Activated CD4-positive, alpha-beta T cell treated with anti-CD3 and anti-CD28 coated beads, Interleukin-2, amount 10 ng/mL, durations not matched to agents 7 days and 5 days (primary cell): ENCODE results near the gene ADGRV1. TPM values are rescaled to one million over a fixed set of nuclear protein-coding genes. Genes with fewer than 3 reads are reported as not detected.
A peak's percentile ranks its signal among the peaks of the same experiment; 100 is the strongest.
"Not testable (repeated sequence)": the region's sequence is repeated elsewhere in the genome, so short reads cannot be mapped to it uniquely, and the experiment has no call there.

ENCODE experiments used
- CTCF ChIA-PET: fragments of 350-600 bp; sonication (Branson Sonifier 250); formaldehyde crosslinking; loops from one replicate; lab custom pipeline; 2021; ENCODE audit warnings: antibody characterized with exemption; lab: Charles Lee
- POLR2A ChIA-PET: fragments of 350-600 bp; sonication (Branson Sonifier 250); formaldehyde crosslinking; loops from one replicate; lab custom pipeline; 2021; ENCODE audit warnings: antibody characterized with exemption; lab: Charles Lee
- DNase-seq: peaks from one replicate; pipeline ENCODE4 v3.0.0-alpha.2; 2020
- H3K27ac Mint-ChIP-seq: one replicate; pipeline ENCODE4 v1.8.0; 2021; ENCODE audit warnings: mild to moderate bottlenecking, moderate library complexity, mixed read lengths
- H3K27me3 Mint-ChIP-seq: one replicate; pipeline ENCODE4 v1.8.0; 2021; ENCODE audit warnings: mixed read lengths
- H3K36me3 Mint-ChIP-seq: one replicate; pipeline ENCODE4 v1.8.0; 2021; ENCODE audit warnings: low read depth, mixed read lengths
- H3K4me1 Mint-ChIP-seq: one replicate; pipeline ENCODE4 v1.8.0; 2021; ENCODE audit warnings: mixed read lengths
- H3K4me3 Mint-ChIP-seq: one replicate; pipeline ENCODE4 v1.8.0; 2021; ENCODE audit warnings: mild to moderate bottlenecking, moderate library complexity, mixed read lengths
- H3K9me3 Mint-ChIP-seq: one replicate; pipeline ENCODE4 v1.8.0; 2021; ENCODE audit warnings: mixed read lengths
- total RNA-seq, 2 experiments: library from RNA; stranded (reverse); gene quantifications; one replicate each; pipeline ENCODE4 v1.2.3, GENCODE V29; 2021

Gene ADGRV1
- total RNA-seq, 2 experiments from 2014 or later: not detected

DNA sequence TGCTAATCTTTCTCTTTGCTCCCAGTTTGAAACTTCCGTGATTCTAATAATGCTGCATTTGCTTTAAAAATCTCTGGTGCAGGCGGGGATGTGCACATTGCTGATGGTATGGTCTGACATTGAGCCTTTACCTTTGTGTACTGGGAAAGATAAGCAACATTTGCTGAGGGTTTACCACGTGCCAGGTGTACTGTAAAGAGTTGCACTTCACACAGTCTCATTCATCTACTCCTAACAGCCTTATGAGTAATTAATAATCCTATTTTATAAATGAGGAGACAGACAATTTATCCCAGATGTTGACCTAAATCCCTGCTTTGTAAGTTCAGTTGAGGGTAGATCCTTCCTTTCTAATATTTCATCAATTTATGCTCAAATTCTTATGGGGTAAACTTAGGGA lies 726 bp upstream of the ADGRV1 start:
- ChIA-PET POLR2A (no interaction called here), CTCF (no interaction called here)
- no peak for DNase-seq
- Mint-ChIP-seq H3K27ac (no peak overlapping the region), H3K9me3 (no peaks in the 10 kb centered on the region), H3K27me3 (peaks cover 68% of the 10 kb centered on the region), H3K4me3 (peak overlapping the region; percentile 23), H3K4me1 (peaks cover 8% of the 10 kb centered on the region), H3K36me3 (no peaks in the 10 kb centered on the region)

DNA sequence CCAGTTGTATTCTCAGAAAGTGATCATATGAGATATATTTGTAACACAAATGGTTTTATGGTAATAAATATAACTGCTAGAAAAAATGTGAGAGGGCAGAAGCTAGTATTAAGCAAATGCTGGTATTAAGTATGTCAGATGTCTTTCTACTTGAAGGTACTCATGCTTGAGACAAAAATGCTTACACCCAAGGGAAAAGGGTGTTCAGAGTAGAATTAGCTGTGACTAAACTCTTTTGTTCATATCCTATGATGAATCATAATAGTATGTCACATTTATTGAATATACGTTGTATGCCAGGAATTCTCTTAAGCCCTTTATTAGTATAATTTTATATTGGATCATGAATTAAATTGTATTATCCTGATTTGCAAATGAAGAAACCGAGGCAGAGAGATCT lies 2.2 kb downstream of the ADGRV1 start:
- peaks cover 8% of the 10 kb centered on the region for H3K4me1 Mint-ChIP-seq
- H3K9me3 Mint-ChIP-seq: no peaks in the 10 kb centered on the region
- no peak overlapping the region for H3K4me3 Mint-ChIP-seq
- H3K36me3 Mint-ChIP-seq: no peaks in the 10 kb centered on the region
- no peak overlapping the region for H3K27ac Mint-ChIP-seq
- DNase-seq: no peak
- POLR2A ChIA-PET: no interaction called here
- CTCF ChIA-PET: no interaction called here
- peaks cover 60% of the 10 kb centered on the region for H3K27me3 Mint-ChIP-seq

DNA sequence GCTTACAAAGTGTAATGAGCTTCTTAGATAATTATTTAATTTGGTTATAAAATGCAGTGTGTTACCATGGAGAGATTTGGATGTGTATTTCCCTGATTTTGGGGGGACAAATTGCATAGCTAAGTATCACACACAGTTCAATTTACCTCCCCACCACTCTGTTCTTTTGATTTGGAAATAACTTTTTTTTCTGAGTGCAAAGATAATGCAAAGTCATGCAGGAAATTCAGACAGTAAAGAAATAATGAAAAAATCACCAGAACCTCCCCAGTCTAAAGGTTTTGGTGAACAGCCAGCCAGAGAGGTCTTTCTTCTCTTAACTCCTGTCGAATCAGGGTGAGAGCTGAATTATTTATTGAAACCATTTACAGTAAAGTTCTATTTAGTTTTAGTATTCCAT lies 3.2 kb downstream of the ADGRV1 start:
- Mint-ChIP-seq H3K4me3 (no peak overlapping the region), H3K9me3 (no peaks in the 10 kb centered on the region), H3K4me1 (peaks cover 8% of the 10 kb centered on the region), H3K36me3 (no peaks in the 10 kb centered on the region), H3K27me3 (peaks cover 50% of the 10 kb centered on the region), H3K27ac (no peak overlapping the region)
- ChIA-PET CTCF (no interaction called here), POLR2A (no interaction called here)
- DNase-seq: no peak

DNA sequence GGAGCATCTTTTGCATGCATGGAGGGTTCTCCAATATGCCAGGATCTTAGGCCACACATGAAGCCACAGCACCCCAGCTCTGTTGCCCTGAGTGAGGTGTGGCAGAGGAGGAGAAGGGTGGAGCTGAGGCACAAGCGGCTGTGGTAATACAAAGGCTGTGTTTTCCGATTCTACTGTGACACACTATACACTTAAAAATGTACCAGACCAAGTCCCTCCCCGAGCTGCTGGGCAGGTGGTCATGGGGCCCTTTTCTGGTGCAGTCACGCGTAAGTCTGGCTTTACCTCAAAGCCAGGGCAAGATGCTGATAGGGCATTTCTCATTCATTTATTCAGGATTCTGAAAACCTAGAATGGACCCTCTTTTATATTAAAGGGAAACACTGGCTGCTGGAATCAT lies 3.7 kb downstream of the ADGRV1 start:
- POLR2A ChIA-PET: no interaction called here
- no peaks in the 10 kb centered on the region for H3K36me3 Mint-ChIP-seq
- H3K4me3 Mint-ChIP-seq: no peak overlapping the region
- DNase-seq: no peak
- H3K4me1 Mint-ChIP-seq: peaks cover 8% of the 10 kb centered on the region
- CTCF ChIA-PET: no interaction called here
- H3K27me3 Mint-ChIP-seq: peaks cover 44% of the 10 kb centered on the region
- H3K9me3 Mint-ChIP-seq: no peaks in the 10 kb centered on the region
- H3K27ac Mint-ChIP-seq: no peak overlapping the region

DNA sequence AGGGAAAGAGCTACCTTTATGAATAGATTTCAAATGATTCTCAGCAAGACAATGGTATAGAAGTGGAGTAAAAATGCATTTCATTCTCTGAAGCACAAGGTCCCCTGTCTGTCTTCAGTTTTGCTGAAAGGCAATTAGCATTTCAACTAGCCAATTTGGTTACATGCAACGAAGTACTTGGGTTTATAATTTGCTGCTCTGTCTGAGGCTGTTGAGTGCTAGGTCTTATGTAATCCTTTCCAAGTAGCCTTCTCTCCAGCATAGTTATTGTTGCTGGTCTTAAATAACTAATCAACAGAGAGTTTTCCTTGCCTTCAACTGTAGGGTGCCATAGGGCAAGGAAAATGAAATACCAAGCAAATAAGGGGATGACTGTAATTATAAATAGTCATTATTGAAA lies 4.5 kb downstream of the ADGRV1 start:
- no peaks in the 10 kb centered on the region for H3K9me3 Mint-ChIP-seq
- no peak for DNase-seq
- H3K27me3 Mint-ChIP-seq: peaks cover 39% of the 10 kb centered on the region
- no peak overlapping the region for H3K4me3 Mint-ChIP-seq
- H3K4me1 Mint-ChIP-seq: peaks cover 6% of the 10 kb centered on the region
- H3K36me3 Mint-ChIP-seq: no peaks in the 10 kb centered on the region
- H3K27ac Mint-ChIP-seq: no peak overlapping the region
- ChIA-PET POLR2A (no interaction called here), CTCF (no interaction called here)

DNA sequence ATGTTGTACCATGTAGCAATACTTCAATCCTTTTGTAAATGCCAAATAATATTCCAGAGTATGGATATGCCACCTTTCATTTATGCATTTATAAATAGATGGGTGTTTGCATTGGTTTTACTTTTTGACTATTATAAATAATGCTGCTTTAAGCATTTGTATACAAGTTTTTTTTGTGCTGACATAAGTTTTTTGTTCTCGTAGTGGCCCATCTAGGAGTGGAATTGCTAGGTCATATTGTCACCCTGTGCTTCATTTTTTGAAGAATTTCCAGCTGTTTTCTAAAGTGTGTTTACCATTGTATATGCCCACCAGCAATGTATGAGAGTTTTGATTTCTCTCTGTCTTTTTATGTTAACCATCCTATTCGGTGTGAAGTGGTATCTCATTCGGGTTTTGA lies 6.9 kb downstream of the ADGRV1 start:
- Mint-ChIP-seq H3K9me3 (no peaks in the 10 kb centered on the region), H3K27me3 (peaks cover 30% of the 10 kb centered on the region), H3K36me3 (no peaks in the 10 kb centered on the region), H3K27ac (no peak overlapping the region), H3K4me3 (no peak overlapping the region), H3K4me1 (no peaks in the 10 kb centered on the region)
- DNase-seq: no peak
- ChIA-PET POLR2A (no interaction called here), CTCF (interaction anchor here (0.6 kb wide), 1 partner anchor 315 kb away, joined by 3 read pairs; no protein-coding TSS in a partner anchor)

DNA sequence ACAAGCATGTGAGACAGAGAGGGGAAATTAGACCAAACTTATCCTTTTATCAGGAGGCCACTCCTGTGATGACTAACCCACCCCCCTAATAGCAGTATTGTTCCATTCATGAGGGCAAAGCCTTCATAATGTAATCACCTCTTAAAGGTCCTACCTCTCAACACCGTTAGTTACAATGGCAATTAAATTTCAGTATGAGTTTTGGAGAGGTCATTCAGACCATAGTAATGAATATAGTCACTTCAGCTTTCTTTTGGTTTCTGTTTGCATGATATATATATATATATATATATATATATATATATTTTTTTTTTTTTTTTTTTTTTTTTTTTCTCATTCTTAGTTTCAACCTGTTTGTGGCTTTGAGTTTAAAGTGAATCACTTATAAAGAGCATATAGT lies 10.5 kb downstream of the ADGRV1 start:
- H3K4me1 Mint-ChIP-seq: no peaks in the 10 kb centered on the region
- CTCF ChIA-PET: no interaction called here
- no peak overlapping the region for H3K4me3 Mint-ChIP-seq
- no peaks in the 10 kb centered on the region for H3K36me3 Mint-ChIP-seq
- POLR2A ChIA-PET: no interaction called here
- H3K27me3 Mint-ChIP-seq: peaks cover 28% of the 10 kb centered on the region
- no peak overlapping the region for H3K27ac Mint-ChIP-seq
- no peak for DNase-seq
- no peaks in the 10 kb centered on the region for H3K9me3 Mint-ChIP-seq

DNA sequence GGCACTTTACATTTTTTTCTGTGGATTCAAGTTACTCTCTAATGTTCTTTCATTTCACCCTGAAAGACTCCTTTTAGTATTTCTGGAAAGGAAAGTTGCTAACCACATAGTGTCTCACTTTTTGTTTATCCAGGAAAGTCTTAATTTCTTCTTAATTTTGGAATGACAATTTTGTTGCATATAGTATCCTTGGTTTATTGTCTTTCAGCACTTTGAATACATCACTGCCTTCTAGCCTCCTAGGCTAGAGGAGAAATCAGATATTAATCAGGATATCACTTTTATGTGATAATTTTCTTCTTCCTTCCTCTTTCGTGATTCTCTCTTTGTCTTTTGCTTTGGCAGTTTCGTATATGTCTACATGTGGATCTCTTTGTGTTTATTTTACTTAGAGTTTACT lies 11.4 kb downstream of the ADGRV1 start:
- DNase-seq: no peak
- ChIA-PET POLR2A (no interaction called here), CTCF (no interaction called here)
- Mint-ChIP-seq H3K36me3 (no peaks in the 10 kb centered on the region), H3K9me3 (no peaks in the 10 kb centered on the region), H3K4me1 (no peaks in the 10 kb centered on the region), H3K4me3 (no peak overlapping the region), H3K27ac (no peak overlapping the region), H3K27me3 (peaks cover 31% of the 10 kb centered on the region)

DNA sequence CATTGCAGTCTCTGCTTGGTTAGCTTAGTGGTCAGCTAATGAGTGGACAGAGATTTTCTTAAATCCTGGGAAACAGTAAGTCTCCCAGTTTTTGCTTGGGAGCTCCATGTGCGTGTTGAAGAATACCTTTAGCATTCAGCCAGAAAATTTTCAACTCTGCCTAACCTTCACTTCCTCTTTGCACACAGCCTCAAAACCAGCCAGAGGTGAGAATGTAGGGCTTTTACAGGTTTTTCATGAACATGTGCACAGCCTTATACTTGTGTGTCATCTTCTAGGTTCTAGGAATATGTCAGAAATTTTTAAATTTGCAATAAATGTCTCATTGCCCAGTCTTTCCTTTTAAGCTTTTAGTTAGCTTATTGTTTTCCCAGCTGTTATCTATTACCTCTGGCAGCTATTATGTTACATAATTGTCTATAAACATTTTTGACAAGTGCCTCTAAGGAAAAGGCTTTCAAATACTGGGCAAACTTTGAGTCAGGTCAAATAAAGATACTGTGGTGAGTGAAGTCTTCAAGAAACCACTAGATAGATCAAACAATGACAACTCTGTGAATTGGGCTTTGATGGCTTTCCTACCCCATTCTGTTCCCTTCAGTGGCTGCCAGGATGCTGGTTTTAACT lies 12.7 kb downstream of the ADGRV1 start:
- POLR2A ChIA-PET: no interaction called here
- H3K9me3 Mint-ChIP-seq: no peaks in the 10 kb centered on the region
- CTCF ChIA-PET: interaction anchor here (1.0 kb wide), 1 partner anchor 12 kb away, joined by 3 read pairs; no protein-coding TSS in a partner anchor

DNA sequence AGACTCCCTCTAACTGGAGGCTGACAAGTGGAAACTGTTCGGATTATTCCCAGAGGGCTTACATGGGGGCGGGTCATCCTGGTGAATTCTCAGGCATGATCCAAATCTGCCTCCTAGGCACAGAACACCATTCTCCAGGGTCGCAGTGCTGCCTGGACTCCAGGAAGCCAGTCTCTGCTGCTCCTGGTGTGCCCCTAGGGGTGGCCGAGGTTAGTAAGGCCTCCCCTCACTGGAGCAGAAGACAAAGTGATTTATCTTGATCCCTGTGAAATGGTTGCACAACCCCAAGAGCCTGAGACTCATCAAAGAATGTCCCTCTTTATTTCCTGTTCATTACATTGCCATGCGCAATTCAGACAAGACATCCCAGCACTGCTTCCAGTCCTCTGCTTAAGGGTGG lies 17.1 kb downstream of the ADGRV1 start:
- Mint-ChIP-seq H3K27me3 (peaks cover 16% of the 10 kb centered on the region), H3K36me3 (no peaks in the 10 kb centered on the region), H3K4me3 (no peak overlapping the region), H3K27ac (no peak overlapping the region), H3K9me3 (no peaks in the 10 kb centered on the region), H3K4me1 (no peaks in the 10 kb centered on the region)
- DNase-seq: no peak
- CTCF ChIA-PET: no interaction called here
- POLR2A ChIA-PET: no interaction called here

More for the DNA sequence above, 12.7 kb downstream of the ADGRV1 start:
- H3K4me3 Mint-ChIP-seq: no peak overlapping the region
- H3K36me3 Mint-ChIP-seq: no peaks in the 10 kb centered on the region
- no peak for DNase-seq
- no peak overlapping the region for H3K27ac Mint-ChIP-seq
- H3K4me1 Mint-ChIP-seq: no peaks in the 10 kb centered on the region
- peaks cover 29% of the 10 kb centered on the region for H3K27me3 Mint-ChIP-seq

DNA sequence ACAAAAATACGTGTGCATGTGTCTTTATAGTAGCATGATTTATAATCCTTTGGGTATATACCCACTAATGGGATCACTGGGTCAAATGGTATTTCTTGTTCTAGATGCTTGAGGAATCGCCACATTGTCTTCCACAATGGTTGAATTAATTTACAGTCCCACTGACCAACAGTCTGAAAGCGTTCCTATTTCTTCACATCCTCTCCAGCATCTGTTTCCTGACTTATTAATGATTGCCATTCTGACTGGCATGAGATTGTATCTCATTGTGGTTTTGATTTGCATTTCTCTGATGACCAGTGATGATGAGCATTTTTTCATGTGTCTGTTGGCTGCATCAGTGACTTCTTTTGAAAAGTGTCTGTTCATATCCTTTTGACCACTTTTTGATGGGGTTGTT lies 18.0 kb downstream of the ADGRV1 start:
- H3K27ac Mint-ChIP-seq, CTCF ChIA-PET, H3K9me3 Mint-ChIP-seq, H3K36me3 Mint-ChIP-seq, H3K4me3 Mint-ChIP-seq, H3K4me1 Mint-ChIP-seq, DNase-seq, POLR2A ChIA-PET: not testable (repeated sequence)
- peaks cover 10% of the 10 kb centered on the region for H3K27me3 Mint-ChIP-seq

DNA sequence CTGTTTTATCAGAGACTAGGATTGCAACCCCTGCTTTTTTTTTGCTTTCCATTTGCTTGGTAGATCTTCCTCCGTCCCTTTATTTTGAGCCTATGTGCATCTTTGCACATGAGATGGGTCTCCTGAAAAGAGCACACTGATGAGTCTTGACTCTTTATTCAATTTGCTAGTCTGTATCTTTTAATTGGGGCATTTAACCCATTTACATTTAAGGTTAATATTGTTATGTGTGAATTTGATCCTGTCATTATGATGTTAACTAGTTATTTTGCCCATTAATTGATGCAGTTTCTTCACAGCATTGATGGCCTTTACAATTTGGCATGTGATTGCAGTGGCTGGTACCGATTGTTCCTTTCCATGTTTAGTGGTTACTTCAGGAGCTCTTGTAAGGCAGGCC lies 21.3 kb downstream of the ADGRV1 start:
- H3K4me3 Mint-ChIP-seq, DNase-seq, CTCF ChIA-PET, H3K9me3 Mint-ChIP-seq, H3K36me3 Mint-ChIP-seq, H3K4me1 Mint-ChIP-seq, H3K27me3 Mint-ChIP-seq, H3K27ac Mint-ChIP-seq, POLR2A ChIA-PET: not testable (repeated sequence)

DNA sequence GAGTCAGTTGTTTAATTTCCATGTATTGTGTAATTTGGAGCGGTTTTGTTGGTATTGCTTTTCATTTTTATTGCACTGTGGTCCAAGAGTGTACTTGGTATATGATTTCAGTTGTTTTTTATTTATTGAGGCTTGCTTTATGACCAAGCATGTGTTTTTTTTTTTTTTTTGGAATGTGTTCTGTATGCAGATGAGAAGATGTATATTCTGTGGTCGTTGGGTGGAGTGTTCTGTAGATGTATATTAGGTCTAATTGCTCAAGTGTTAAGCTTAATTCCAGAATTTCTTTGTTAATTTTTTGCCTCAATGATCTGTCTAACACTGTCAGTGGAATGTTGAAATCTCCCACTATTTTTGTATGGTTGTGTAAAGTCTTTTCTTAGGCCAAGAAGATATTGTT lies 23.4 kb downstream of the ADGRV1 start:
- DNase-seq: no peak
- Mint-ChIP-seq H3K27ac (no peak overlapping the region), H3K9me3 (no peaks in the 10 kb centered on the region)

DNA sequence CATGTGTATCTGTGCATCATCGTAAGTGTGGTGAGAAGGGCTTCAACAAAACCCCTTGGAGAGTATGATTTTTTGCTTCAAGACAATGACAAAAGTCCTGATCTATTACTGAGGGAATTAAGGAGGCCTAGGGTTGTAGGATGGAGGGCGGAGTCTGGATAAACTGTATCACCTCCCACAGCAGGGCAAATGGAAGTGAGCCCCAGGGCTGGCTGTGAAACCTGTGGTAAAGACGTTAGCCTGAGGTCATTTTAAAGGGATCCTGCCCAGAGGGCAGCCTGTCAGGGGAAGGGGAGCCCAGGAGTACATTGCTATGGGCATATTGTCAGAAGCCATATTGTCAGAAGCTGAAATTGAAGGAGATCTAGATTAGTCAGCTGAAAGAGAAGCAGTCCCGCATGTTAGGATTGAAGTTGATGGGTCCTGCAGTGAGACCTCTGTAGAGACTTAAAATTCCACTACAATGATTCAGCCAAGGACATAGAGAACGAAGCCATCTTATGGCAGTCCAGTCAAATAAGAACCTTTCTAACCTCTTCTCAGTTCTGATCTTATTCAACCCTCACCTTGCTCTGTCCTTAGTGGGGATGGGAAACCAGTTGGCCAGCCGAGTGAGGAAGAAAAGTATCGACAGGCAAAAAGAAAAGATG lies 26.9 kb downstream of the ADGRV1 start:
- Mint-ChIP-seq H3K9me3 (no peaks in the 10 kb centered on the region), H3K36me3 (no peaks in the 10 kb centered on the region), H3K27ac (no peak overlapping the region), H3K4me1 (no peaks in the 10 kb centered on the region), H3K4me3 (no peak overlapping the region), H3K27me3 (peaks cover 15% of the 10 kb centered on the region)
- DNase-seq: no peak
- CTCF ChIA-PET: no interaction called here
- POLR2A ChIA-PET: no interaction called here

More for the DNA sequence above, 23.4 kb downstream of the ADGRV1 start:
- no peaks in the 10 kb centered on the region for H3K4me1 Mint-ChIP-seq
- no peak overlapping the region for H3K4me3 Mint-ChIP-seq
- no peaks in the 10 kb centered on the region for H3K36me3 Mint-ChIP-seq
- ChIA-PET CTCF (no interaction called here), POLR2A (interaction anchor here (1.1 kb wide), 1 partner anchor 172 kb away, joined by 3 read pairs; the partner anchor contains the start of gene CETN3)
- peaks cover 12% of the 10 kb centered on the region for H3K27me3 Mint-ChIP-seq
